A673 (cell line): ENCODE measurements around the gene ANKRD30B.
"Not testable (repeated sequence)": the region's sequence is repeated elsewhere in the genome, so short reads cannot be mapped to it uniquely, and the experiment has no call there.

Experiments
- EZH2 ChIP-seq: fragments of 200-600 bp; sonication (generic); IDR thresholded peaks from 2 replicates; pipeline ENCODE4 v1.6.1; 2017; ENCODE audit warnings: borderline replicate concordance, low read depth, mild to moderate bottlenecking, mixed read lengths, antibody characterized with exemption, low read length; ENCODE audit not compliant: poor library complexity, severe bottlenecking
- TF ChIP-seq, protein P1 (sequence below): fragments of 300-800, 200-600 bp; sonication (generic); conservative IDR thresholded peaks from 2 replicates; pipeline ENCODE4 v1.5.1; 2017; ENCODE audit warnings: low read depth, mild to moderate bottlenecking, antibody characterized with exemption, low read length, moderate library complexity, mixed read lengths

DNA sequence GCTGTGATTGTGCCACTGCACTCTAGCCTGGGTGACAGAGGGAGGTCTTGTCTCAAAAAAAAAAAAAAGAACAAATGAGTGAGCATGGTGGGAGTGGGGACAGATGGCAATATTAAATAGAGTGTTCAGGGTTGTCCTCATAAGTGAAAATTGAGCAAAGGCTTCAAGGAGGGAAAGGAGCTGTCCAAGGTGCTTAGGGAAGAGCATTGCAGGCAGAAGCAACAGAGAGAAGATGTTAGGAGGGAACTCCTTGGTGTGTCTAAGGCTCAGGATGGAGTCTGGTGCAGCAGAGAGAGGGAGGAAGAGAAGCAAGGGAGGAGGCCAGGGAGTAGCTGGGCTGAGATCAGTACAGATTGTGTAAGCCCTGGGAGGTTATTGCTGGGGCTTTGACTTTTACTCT is 26.4 kb upstream of the ANKRD30B start:
- TF ChIP-seq, protein P1, sequence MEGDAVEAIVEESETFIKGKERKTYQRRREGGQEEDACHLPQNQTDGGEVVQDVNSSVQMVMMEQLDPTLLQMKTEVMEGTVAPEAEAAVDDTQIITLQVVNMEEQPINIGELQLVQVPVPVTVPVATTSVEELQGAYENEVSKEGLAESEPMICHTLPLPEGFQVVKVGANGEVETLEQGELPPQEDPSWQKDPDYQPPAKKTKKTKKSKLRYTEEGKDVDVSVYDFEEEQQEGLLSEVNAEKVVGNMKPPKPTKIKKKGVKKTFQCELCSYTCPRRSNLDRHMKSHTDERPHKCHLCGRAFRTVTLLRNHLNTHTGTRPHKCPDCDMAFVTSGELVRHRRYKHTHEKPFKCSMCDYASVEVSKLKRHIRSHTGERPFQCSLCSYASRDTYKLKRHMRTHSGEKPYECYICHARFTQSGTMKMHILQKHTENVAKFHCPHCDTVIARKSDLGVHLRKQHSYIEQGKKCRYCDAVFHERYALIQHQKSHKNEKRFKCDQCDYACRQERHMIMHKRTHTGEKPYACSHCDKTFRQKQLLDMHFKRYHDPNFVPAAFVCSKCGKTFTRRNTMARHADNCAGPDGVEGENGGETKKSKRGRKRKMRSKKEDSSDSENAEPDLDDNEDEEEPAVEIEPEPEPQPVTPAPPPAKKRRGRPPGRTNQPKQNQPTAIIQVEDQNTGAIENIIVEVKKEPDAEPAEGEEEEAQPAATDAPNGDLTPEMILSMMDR: not testable (repeated sequence)
- not testable (repeated sequence) for TF ChIP-seq EZH2
